HG03097 (cell line): Measurements from ENCODE around the gene PTDSS2.
"Not testable (repeated sequence)": the region's sequence is repeated elsewhere in the genome, so short reads cannot be mapped to it uniquely, and the experiment has no call there.

Experiments used
- ATAC-seq: cut with Tn5 transposase; IDR thresholded peaks from one replicate; pipeline ENCODE4 v1.9.1; 2021; ENCODE audit not compliant: unreplicated experiment, low FRiP score

PTDSS2 gene

GRCh38 chr11:429931-430456 is 20.1 kb upstream of the PTDSS2 start:
- ATAC-seq = no peak

- ATAC-seq = no peak
Observed at GRCh38 chr11:431921-432320, 18.2 kb upstream of the PTDSS2 start.

DNA sequence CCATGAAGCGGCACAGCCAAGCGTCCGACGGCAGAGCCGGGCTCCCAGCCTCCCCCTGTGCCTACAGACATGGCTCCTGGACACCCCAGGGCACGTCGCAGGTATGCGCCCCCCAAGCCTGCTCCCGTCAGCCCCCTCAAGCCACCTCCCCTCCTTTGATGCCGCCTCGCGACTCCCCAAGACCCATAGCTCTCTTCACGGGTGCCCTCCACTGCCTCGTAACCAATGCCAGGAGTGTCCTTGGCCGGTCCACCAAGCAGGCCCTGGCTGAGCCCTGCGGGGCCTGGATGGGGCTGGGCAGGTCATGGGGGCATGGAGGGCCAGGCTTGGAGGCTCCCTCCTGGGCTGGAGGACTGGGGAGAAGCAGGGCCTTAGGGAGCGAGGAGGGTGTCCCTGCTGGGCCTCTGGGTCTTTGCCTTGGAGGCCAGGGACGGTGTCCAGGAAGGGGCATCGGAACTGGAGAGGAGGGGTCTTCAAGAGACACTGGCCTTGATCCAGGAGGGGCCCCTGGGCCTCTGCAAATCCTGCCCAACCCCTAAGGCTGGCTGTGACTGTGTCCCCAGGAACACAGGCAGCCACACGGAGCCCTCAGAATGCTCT is 17.5 kb upstream of the PTDSS2 start:
- ATAC-seq = no peak

- ATAC-seq = no peak
Observed at GRCh38 chr11:433111-433510, 17.0 kb upstream of the PTDSS2 start.

DNA sequence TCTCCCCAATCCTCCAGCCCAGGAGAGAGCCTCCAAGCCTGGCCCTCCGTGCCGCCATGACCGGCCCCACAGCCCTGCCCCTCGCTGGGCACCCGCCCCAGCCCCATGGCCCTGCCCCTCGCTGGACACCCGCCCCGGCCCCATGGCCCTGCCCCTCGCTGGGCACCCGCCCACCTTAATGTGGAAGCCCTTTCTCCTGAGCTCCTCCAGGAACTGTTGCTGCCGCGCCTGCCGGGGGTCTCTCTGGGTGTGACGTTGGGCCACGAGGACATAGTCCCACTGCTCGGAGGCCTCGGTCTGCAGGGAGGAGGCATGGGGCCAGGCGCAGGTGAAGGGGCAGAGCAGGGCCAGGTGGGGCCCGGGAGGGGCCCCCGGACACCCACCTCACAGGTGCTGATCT is 16.4 kb upstream of the PTDSS2 start:
- no peak for ATAC-seq

DNA sequence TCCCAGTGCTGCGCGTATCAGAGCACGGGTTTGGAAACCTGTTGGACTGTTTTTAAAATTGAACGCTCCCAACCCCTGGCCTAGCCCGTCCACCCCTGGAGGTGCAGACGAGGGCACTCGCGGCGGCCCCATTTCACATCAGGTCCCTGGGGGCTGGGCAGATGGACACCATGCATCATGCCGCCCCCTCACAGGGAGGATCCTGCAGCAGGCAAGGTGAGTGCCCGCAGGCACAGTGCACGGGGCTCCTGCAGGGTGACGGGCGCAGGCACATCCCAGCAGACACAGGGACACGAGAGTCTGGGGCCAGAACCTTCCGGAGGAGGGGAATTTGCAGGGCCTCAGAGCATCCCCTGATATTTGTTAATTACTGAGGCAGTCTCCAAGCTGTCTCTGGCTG is 15.6 kb upstream of the PTDSS2 start:
- ATAC-seq = no peak

- not testable (repeated sequence) for ATAC-seq
Observed at GRCh38 chr11:434999-435740, 14.9 kb upstream of the PTDSS2 start.

- ATAC-seq = no peak
Observed at GRCh38 chr11:437228-437870, 12.7 kb upstream of the PTDSS2 start.

DNA sequence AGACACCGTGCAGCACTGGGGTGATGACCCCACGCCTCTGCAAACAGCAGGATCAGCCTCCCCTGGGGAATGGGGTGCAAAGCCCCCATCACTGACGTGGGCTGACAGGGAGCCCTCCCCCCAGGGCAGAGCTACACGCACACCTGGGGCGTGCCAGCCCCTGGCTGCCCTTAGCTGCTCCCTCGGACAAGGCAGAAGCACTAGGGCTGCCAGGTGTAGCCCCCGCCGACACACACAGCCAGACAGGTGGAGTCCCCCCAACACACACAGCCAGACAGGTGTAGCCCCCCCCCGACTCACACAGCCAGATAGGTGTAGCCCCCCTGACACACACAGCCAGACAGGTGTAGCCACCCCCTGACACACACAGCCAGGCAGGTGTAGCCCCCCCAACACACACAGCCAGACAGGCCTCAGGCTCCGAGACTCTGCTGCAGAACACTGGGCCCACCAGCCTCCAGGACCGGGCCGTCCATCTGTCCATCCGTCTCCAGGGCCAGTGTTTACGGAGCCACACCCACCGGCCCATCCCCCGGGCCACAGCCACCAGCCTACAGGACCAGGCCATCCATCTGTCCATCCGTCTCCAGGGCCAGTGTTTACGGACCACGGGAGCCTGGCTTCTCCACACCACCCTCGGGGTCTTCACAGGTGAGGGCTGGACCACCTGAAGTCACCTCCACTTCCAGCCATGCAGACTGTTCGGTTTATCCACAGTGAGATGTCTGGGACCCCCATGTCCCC is 11.8 kb upstream of the PTDSS2 start:
- ATAC-seq = no peak

GRCh38 chr11:439315-440064 is 10.6 kb upstream of the PTDSS2 start:
- no peak for ATAC-seq

DNA sequence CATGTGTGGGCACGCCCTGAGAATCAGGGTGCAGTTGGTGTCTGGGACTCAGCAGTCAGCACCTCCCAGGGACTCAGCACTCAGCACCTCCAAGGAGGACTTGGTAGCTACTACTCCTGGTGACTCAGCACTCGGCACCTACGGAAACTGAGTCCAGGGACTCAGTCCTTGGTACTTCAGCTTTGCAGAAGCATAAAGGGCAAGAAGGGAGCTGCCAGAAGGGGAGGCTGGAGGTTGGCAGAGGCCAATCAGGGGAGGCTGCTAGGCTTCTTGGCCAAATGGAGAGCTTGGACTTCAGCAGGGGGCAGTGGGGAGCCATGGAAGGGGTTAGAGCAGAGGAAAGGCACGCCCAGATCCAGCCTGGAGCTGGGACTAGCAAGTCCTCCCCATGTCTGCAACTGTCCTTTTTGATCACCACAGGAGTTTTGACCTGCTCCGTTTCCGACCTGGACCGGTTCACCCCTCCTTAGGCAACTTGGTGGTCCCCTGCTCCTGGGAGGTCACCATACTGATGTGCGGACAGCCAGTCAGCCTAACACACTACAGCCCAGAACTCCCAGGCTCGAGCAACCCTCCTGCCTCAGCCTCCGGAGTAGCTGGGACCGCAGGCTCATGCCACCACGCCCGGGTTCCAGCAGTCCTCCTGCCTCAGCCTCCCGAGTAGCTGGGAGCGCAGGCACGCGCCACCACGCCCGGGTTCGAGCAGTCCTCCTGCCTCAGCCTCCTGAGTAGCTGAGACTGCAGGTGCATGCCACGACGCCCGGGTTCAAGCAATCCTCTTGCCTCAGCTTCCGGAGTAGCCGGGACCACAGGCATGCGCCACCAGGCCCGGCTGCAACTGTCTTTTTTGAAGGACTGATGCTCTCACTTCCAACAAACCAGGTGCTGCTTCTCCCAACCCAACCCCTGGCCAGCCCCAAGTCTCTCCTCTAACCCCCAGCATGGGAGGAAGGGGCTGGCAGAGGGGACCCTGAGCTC is 9.7 kb upstream of the PTDSS2 start:
- ATAC-seq = no peak

- ATAC-seq = no peak
Observed at GRCh38 chr11:441043-441417, 9.0 kb upstream of the PTDSS2 start.

- no peak for ATAC-seq
Observed at GRCh38 chr11:441418-442274, 8.4 kb upstream of the PTDSS2 start, which contains the start of gene ANO9. ANO9 (minus strand) TSS chr11:442011; CDS start chr11:441926, 85 bp downstream.

- ATAC-seq = no peak
Observed at GRCh38 chr11:442611-443081, 7.4 kb upstream of the PTDSS2 start.

GRCh38 chr11:443542-444199 is 6.4 kb upstream of the PTDSS2 start:
- no peak for ATAC-seq

DNA sequence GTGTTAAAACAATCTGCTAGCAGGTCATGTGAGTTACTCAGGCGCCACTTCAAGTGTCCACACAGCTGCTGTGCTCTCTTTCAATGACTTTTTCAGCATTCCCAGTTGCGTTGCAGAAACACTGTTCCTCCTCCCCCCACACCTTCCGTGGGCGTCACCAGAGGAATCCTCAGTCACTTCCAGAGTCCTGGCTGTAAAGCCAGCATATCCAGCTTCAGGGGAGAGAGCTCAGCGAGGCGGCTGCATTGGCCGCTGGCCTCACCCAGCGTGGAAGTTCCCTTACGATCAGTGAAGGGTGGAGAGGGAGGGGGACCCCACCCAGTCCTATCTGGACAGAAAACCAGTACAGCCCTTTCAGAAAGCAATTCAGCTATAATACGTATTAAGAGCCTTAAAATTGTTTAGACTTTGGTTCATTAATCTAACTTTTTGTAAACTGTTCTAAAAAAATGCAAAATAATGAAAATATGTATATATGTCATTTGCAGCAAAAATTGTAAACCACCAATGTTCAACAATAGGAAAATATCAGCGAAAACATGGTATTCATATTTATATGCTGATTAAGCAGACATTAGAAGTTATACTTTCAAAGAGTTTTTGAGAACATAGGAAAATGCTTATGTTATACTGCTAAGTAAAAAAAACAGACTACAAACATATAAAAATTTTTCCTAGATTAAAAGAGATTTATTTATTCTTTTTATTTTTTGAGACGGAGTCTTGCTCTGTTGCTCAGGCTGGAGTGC is 5.5 kb upstream of the PTDSS2 start:
- no peak for ATAC-seq
